NCI-H1436 treated with DMSO at 0.1 percent for 48 hours (cell line): ENCODE data around the gene CTLA4.

Experiments used
- DNase-seq: peaks from one replicate; lab custom pipeline; 2025; lab: John Stamatoyannopoulos, UW

The CTLA4 gene

GRCh38 chr2:203867561-203868200 lies at the start of gene CTLA4:
Gene CTLA4, plus strand, starts transcription at chr2:203867771. Its CDS starts 172 bp downstream, at chr2:203867943.
- DNase-seq, result no peak

DNA sequence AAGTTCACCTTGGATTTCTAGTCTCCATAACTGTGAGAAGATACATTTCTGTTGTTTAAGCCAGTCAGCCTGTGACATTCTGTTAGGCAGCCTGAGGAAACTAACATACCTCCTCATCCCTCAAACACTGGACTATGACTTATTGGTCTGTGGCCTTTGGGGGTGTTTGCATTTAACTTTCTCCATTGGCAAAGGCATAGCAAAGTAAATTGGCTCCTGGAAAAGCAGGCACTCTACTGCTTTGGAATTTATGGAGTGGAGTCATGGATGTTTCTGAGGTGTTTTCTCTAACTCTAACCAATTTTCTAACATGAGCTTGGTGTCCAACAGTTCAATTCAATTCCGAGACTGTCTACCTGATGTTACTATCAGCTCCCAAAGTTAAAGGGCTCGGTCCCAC lies 48.9 kb upstream of the CTLA4 start:
- no peak for DNase-seq

- no peak for DNase-seq
Observed at GRCh38 chr2:203819434-203820133, 48.0 kb upstream of the CTLA4 start.

- DNase-seq, result no peak
Observed at GRCh38 chr2:203820969-203821368, 46.6 kb upstream of the CTLA4 start.

GRCh38 chr2:203822240-203822639 lies 45.3 kb upstream of the CTLA4 start:
- DNase-seq, result no peak

DNA sequence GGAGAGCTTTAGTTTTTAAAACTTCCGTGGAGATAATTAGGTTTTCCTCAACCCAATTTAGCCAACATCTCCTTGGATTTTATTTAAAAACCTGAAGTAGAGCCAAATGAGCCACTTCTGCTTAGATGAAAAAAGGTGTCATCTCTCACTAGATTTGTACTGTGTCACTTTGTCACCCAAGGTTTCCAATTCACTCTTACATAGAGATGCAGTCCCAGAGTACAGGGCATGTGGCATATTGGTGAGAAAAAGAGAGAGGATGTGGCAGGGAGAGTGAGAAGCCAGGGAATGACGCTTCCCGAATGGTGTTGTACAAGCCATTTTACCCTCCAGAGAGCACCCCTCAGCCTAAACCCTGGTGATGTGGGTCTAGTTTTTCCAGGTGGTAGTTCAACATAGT lies 44.4 kb upstream of the CTLA4 start:
- no peak for DNase-seq

- no peak for DNase-seq
Observed at GRCh38 chr2:203824057-203824456, 43.5 kb upstream of the CTLA4 start.

DNA sequence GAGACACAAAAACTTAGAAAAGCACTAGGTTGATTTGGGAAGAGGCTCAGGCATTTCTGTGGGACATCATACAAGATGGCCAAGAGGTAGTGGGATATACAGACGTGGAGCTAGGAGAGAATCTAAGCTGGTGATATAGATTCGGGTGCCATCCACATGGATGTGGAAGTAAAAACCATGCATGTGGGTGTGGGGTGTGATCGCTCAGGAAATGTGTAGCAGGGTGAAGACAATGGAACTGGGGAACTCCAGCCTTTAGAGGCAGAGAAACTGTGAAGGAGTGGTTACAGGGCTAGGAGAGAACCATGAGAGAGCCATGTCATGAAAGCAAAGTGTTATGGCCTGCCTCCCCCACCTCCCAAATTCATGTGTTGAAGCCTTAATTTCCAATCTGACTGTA lies 43.0 kb upstream of the CTLA4 start:
- no peak for DNase-seq

- DNase-seq, result no peak
Observed at GRCh38 chr2:203826704-203827103, 40.9 kb upstream of the CTLA4 start.

- no peak for DNase-seq
Observed at GRCh38 chr2:203830304-203831055, 37.1 kb upstream of the CTLA4 start.

DNA sequence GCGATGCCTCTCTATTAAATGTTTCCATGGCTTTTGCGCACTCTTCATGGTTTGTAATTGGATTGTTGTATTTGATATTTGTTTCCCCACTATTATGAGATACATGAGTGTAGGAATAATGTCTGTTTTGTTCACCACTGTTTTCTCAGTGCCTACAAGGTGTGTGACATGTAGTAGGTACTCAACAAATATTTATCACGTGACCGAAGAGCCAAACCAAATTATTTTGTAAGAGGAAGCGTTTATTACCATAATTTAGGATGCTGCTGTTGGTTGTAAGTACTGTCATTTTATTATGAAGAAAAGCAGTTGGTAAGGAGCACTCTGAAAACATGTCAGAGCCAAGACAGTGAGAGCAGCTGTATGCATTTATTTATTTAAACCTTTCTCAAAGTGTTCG lies 32.2 kb upstream of the CTLA4 start:
- DNase-seq, result no peak

DNA sequence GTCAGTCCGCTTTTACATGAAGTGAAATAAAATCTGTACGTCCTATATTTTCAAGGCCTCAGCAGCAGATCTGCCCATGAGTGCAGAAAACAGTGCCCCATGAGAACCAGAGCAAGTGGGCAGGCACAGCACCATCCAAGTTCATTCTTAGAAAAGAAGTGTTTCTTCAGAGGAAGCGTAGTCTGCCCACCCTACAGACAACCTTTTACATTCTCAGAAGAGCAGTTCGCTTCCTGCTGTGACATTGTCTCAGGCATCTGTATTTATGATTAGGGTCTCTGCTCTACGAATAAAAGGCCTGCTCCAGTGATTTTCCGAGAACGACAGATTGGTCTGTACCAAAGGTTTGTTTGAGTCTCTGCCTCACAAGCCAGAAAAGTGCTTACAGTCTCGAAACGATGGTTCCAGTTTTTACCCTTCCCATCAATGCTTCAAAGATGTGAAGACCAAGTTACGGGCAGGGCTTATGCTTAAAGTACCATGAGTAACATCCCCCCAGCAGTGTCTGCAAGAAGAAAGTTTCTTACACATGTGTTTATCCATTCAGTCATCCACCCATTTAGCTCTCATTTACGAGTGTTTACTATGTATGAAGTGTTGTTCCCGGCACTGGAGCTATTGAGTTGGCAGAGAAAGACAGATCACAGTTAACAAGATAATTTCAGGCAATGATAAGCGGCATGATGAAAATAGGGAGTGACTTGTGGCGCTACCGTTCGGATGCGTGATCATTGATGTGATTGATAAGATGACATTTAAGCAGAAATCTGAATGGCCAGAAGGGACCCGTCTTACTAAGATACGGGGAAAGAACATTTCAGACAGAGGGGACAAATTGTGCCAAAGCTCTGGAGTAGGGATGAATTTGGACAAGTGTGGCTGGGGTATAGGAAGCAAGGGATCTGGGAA lies 31.4 kb upstream of the CTLA4 start:
- no peak for DNase-seq

GRCh38 chr2:203840655-203841205 lies 26.8 kb upstream of the CTLA4 start:
- no peak for DNase-seq

- DNase-seq, result no peak
Observed at GRCh38 chr2:203841654-203842053, 25.9 kb upstream of the CTLA4 start.

GRCh38 chr2:203842373-203842772 lies 25.2 kb upstream of the CTLA4 start:
- no peak for DNase-seq

DNA sequence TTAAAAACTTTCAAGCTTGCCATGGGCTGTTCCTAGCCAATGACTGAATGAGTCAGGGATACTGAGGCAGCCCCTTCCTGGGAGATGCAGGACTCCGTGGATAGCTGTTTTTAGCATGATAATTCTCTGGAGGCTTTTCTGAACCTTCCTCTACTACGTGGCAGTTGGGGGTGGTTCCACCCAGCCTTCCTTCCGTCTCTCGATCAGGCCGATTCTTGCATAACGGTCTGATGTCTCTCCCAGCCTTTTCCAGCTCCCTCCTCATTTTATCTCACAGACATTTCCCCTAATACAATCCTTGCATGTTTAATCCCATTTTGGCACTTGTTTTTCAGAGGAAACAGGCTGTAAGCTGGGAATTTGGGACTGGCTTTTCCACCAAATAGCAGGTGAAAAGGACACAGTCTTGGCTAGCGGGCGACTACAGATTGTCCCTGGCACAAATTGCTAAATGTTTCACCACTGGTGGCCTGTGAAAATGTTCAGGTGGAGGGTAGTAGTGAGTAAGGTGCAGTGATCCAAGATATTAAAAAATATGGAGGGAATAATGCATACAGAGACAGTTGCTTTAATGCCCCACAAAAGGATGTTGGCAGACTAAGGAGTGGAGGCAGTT lies 21.0 kb upstream of the CTLA4 start:
- no peak for DNase-seq

DNA sequence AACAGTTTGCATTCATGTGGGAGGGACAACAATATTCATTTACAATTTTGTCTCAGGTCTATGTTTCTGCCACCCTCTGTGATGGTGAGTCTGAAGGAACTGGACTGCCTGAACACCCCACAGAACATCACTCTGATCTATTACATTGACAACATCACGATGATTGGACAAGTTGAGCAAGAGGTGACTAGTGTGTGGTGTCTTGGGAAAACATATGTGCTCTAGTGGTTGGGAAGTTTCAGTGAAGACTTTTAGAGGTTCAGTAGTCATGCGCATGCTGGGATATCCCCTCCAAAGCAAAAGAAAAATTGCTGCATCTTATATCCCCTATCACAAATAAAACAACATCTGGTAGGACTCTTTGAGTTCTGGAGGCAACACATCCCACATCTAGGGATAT lies 18.6 kb upstream of the CTLA4 start:
- DNase-seq, result no peak

DNA sequence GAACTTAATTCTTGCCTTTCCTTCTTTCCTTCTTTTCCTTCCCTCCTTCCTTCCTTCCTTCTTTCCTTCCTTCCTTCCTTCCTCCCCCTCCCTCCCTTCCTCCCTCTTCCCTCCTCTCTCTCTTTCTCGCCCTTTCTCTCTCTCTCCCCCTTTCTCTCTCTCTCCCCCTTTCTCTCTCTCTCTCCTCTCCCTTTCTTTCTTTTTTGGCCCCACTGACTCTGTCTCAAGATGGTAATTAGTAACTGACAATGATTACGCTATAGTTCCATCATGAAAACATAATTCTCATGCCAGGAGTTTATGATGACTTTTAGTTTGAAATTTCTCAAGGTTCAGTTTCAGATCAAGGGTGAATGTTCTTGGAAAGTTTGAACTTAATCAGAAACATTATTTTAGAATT lies 14.8 kb upstream of the CTLA4 start:
- DNase-seq, result no peak

- DNase-seq, result no peak
Observed at GRCh38 chr2:203853271-203853670, 14.3 kb upstream of the CTLA4 start.

DNA sequence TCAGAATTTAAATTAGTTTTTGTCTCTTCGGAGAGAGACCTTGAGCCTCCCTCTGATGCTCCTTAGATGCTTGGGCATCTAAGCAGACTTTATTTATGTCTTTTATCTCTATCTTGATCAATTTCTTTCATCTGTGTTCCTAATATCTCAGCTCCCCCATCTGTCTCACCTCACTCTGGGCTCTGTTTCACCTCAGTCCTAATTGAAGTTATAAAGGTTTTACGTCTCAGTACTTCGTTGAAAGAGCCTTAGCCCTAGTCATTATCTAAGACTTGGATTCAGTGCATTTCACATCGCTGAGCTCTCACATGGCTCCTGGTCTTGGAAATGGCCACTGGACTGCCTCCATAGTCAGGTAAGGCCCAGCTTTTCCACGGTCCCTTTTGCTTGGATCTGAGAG lies 13.8 kb upstream of the CTLA4 start:
- no peak for DNase-seq

DNA sequence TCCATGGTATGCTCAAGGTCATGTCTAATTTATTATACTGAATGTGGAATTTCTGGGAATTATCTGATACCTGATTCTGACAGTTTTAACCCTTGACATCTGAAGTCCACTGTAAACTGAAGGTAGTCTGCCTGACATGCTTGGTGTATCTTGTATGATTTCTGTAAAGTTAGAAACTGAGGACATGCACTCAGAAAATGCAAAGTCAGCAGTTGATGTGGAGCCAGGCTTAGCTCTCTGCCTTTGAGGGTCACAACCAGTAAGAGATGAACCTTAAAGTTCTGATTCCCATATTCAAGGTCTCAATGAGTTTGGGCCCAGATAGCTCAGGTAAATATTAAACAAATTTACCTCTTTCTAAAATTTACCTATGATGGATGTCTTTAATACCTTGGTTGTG lies 12.3 kb upstream of the CTLA4 start:
- no peak for DNase-seq
